GM23338 (cell line): Measurements from ENCODE around the gene CTNNA3. TPM values are rescaled to one million over a fixed set of nuclear protein-coding genes. Genes with fewer than 3 reads are reported as not detected.

Experiments
- ATAC-seq: fragments of 200-7000 bp; cut with Tn5 transposase; 3 replicates; pipeline ENCODE4 v1.9.1; 2020
- DNase-seq: peaks from one replicate; pipeline ENCODE4 v3.0.0-alpha.2; 2015; ENCODE audit warnings: low spot score
- H2AFZ ChIP-seq: fragments of 200-600 bp; sonication (generic); 2 replicates; pipeline ENCODE4 v1.8.0; 2016; ENCODE audit warnings: antibody characterized with exemption, mild to moderate bottlenecking, moderate library complexity
- H3F3A ChIP-seq: fragments of 200-600 bp; sonication (generic); replicated peaks from 2 replicates; pipeline ENCODE4 v1.8.0; 2017; ENCODE audit warnings: antibody characterized with exemption, mixed run types, low read depth
- H3K27ac ChIP-seq: fragments of 200-600 bp; sonication (generic); 2 replicates; pipeline ENCODE4 v1.6.1; 2016; ENCODE audit warnings: low read depth
- H3K27me3 ChIP-seq: fragments of 200-600 bp; sonication (generic); 2 replicates; pipeline ENCODE4 v1.8.0; 2016; ENCODE audit warnings: mild to moderate bottlenecking, mixed run types, moderate library complexity; ENCODE audit not compliant: insufficient read depth
- H3K36me3 ChIP-seq: fragments of 200-600 bp; sonication (generic); 2 replicates; pipeline ENCODE4 v1.8.0; 2016; ENCODE audit warnings: mild to moderate bottlenecking; ENCODE audit not compliant: insufficient read depth
- H3K4me1 ChIP-seq: fragments of 200-600 bp; sonication (generic); 2 replicates; pipeline ENCODE4 v1.8.0; 2016; ENCODE audit warnings: mild to moderate bottlenecking, moderate library complexity; ENCODE audit not compliant: insufficient read depth
- H3K4me2 ChIP-seq: fragments of 200-600 bp; sonication (generic); 2 replicates; pipeline ENCODE4 v1.7.1; 2017; ENCODE audit warnings: mixed run types
- H3K4me3 ChIP-seq: fragments of 200-600 bp; sonication (generic); 2 replicates; pipeline ENCODE4 v1.6.1; 2016; ENCODE audit warnings: mixed run types
- H3K79me2 ChIP-seq: fragments of 200-600 bp; sonication (generic); replicated peaks from 2 replicates; pipeline ENCODE4 v1.8.0; 2017; ENCODE audit warnings: mild to moderate bottlenecking; ENCODE audit not compliant: insufficient read depth
- H3K9me2 ChIP-seq: fragments of 200-600 bp; sonication (generic); 2 replicates; pipeline ENCODE4 v1.8.0; 2017; ENCODE audit not compliant: insufficient read depth
- H4K20me1 ChIP-seq: fragments of 200-600 bp; sonication (generic); replicated peaks from 2 replicates; pipeline ENCODE4 v1.8.0; 2017; ENCODE audit warnings: mild to moderate bottlenecking; ENCODE audit not compliant: insufficient read depth
- H3K27ac Mint-ChIP-seq: 2 replicates; pipeline ENCODE4 v1.8.0; 2020; ENCODE audit warnings: inconsistent platforms, mild to moderate bottlenecking, moderate library complexity, mixed read lengths
- H3K27me3 Mint-ChIP-seq: 3 replicates; pipeline ENCODE4 v1.8.0; 2022; ENCODE audit warnings: low read depth, mild to moderate bottlenecking, moderate library complexity, mixed read lengths, inconsistent platforms; ENCODE audit not compliant: insufficient read depth, poor library complexity
- H3K36me3 Mint-ChIP-seq: 3 replicates; pipeline ENCODE4 v1.8.0; 2021; ENCODE audit warnings: low read depth, mild to moderate bottlenecking, inconsistent platforms, moderate library complexity, mixed read lengths
- H3K4me1 Mint-ChIP-seq: 3 replicates; pipeline ENCODE4 v1.8.0; 2020; ENCODE audit warnings: mild to moderate bottlenecking, inconsistent platforms, mixed read lengths
- H3K4me3 Mint-ChIP-seq: 3 replicates; pipeline ENCODE4 v1.8.0; 2021; ENCODE audit warnings: moderate library complexity, mild to moderate bottlenecking, inconsistent platforms, mixed read lengths
- H3K9me3 Mint-ChIP-seq: 3 replicates; pipeline ENCODE4 v1.8.0; 2020; ENCODE audit warnings: moderate library complexity, mild to moderate bottlenecking, inconsistent platforms, mixed read lengths
- CREB1 ChIP-seq: fragments of 250-450 bp; sonication (Bioruptor Pico); IDR thresholded peaks from 2 replicates; pipeline ENCODE4 v1.5.0; 2020; ENCODE audit warnings: low read depth, mild to moderate bottlenecking, moderate library complexity
- CTCF ChIP-seq, 2 experiments: fragments of 200-600 bp in 1 of 2; sonication (generic) in 1 of 2; conservative IDR thresholded peaks; 2 replicates each; pipeline versions ENCODE4 v1.5.1 to v1.6.1; 2016 to 2017; ENCODE audit warnings: antibody characterized with exemption in 2 of 2, low read depth in 2 of 2, mild to moderate bottlenecking in 2 of 2, moderate library complexity in 1 of 2
- ETS1 ChIP-seq: IDR thresholded peaks from 2 replicates; pipeline ENCODE4 v1.6.1; 2016; ENCODE audit warnings: antibody characterized with exemption
- EZH2phosphoT487 ChIP-seq: fragments of 200-600 bp; sonication (generic); IDR thresholded peaks from one replicate; pipeline ENCODE4 v1.8.1; 2018; ENCODE audit warnings: antibody characterized with exemption; ENCODE audit not compliant: unreplicated experiment
- JUNB ChIP-seq: IDR thresholded peaks from one replicate; pipeline ENCODE4 v1.6.1; 2016; ENCODE audit warnings: antibody characterized with exemption; ENCODE audit not compliant: unreplicated experiment
- NANOG ChIP-seq: IDR thresholded peaks from 2 replicates; pipeline ENCODE4 v1.6.1; 2016; ENCODE audit warnings: antibody characterized with exemption, borderline replicate concordance
- POLR2AphosphoS5 ChIP-seq: IDR thresholded peaks from 2 replicates; pipeline ENCODE4 v1.6.1; 2016; ENCODE audit warnings: antibody characterized with exemption, low read depth
- REST ChIP-seq: IDR thresholded peaks from one replicate; pipeline ENCODE4 v1.6.1; 2018; ENCODE audit warnings: antibody characterized with exemption; ENCODE audit not compliant: unreplicated experiment
- STAT1 ChIP-seq: IDR thresholded peaks from one replicate; pipeline ENCODE4 v1.6.1; 2016; ENCODE audit warnings: antibody characterized with exemption; ENCODE audit not compliant: unreplicated experiment
- ZNF114 ChIP-seq: fragments of 250-450 bp; sonication (Bioruptor Pico); IDR thresholded peaks from 2 replicates; pipeline ENCODE4 v1.5.0; 2020; ENCODE audit warnings: mild to moderate bottlenecking, moderate library complexity
- ZNF331 ChIP-seq: fragments of 250-450 bp; sonication (Bioruptor Pico); IDR thresholded peaks from 2 replicates; pipeline ENCODE4 v1.5.0; 2020; ENCODE audit warnings: low read depth, mild to moderate bottlenecking, moderate library complexity
- polyA plus RNA-seq: library from polyadenylated mRNA; unstranded; fragments of >200 nt; fragmentation: Nextera tagmentation; extraction: Ambion mirVana; gene quantifications from 2 replicates; pipeline ENCODE4 v1.2.1, GENCODE V29; 2016
- total RNA-seq: library from RNA; depleted of rRNA; stranded (reverse); fragments of >200 nt; shearing (Covaris generic); gene quantifications from 2 replicates; pipeline ENCODE4 v1.2.3, GENCODE V29; 2014

The CTNNA3 gene
- total and polyA plus RNA-seq, 2 experiments from 2014 or later, result 0.71 to 3.3 TPM

GRCh38 chr10:66176772-66177171 lies 1519.2 kb downstream of the CTNNA3 start:
- Histone ChIP-seq H3F3A (no peaks in the 10 kb centered on the region), H3K36me3 (no peaks in the 10 kb centered on the region), H3K4me1 (no peaks in the 10 kb centered on the region), H3K4me2 (no peak overlapping the region), H4K20me1 (no peaks in the 10 kb centered on the region), H2AFZ (no peak overlapping the region), H3K9me2 (no peaks in the 10 kb centered on the region), H3K27me3 (no peaks in the 10 kb centered on the region), H3K27ac (no peak overlapping the region), H3K4me3 (no peak overlapping the region), H3K79me2 (no peaks in the 10 kb centered on the region)
- Mint-ChIP-seq H3K27me3 (no peaks in the 10 kb centered on the region), H3K4me1 (peaks cover 2% of the 10 kb centered on the region; the same call in 1 of the 3 replicates), H3K9me3 (no peaks in the 10 kb centered on the region), H3K4me3 (no peak overlapping the region), H3K27ac (no peak overlapping the region), H3K36me3 (no peaks in the 10 kb centered on the region)
- ATAC-seq (no peak), DNase-seq (no peak)
- TF ChIP-seq JUNB (no peak), POLR2AphosphoS5 (no peak), CREB1 (CRISPR knock-in tag) (no peak), REST (no peak), EZH2phosphoT487 (no peak), ETS1 (no peak)

GRCh38 chr10:66167816-66168215 lies 1528.2 kb downstream of the CTNNA3 start:
- no peaks in the 10 kb centered on the region for H4K20me1 ChIP-seq
- no peak for DNase-seq
- H3K36me3 ChIP-seq, result no peaks in the 10 kb centered on the region
- no peaks in the 10 kb centered on the region for H3K27me3 ChIP-seq
- no peak overlapping the region for H3K27ac Mint-ChIP-seq
- H3K27me3 Mint-ChIP-seq, result no peaks in the 10 kb centered on the region
- TF ChIP-seq ETS1, result no peak
- no peak for TF ChIP-seq ZNF114 (CRISPR knock-in tag)
- TF ChIP-seq CTCF (conservative IDR thresholded peaks at IDR 0.05; ENCODE audit: low read depth in 2 of 2), result no peak
- TF ChIP-seq STAT1, result no peak
- no peak for TF ChIP-seq ZNF331 (CRISPR knock-in tag)
- TF ChIP-seq REST, result no peak
- TF ChIP-seq NANOG, result no peak
- no peak overlapping the region for H3K4me2 ChIP-seq
- H3K4me1 Mint-ChIP-seq, result no peaks in the 10 kb centered on the region
- no peaks in the 10 kb centered on the region; the same call in 1 of the 2 replicates for H3K9me2 ChIP-seq
- H3K4me1 ChIP-seq, result no peaks in the 10 kb centered on the region
- no peak overlapping the region for H2AFZ ChIP-seq
- H3K36me3 Mint-ChIP-seq, result 0 out of 3 replicates have a peak, but pooled peaks cover 4% of the 10 kb centered on the region
- H3K4me3 Mint-ChIP-seq, result no peak overlapping the region
- peaks cover 5% of the 10 kb centered on the region; the same call in 2 of the 3 replicates for H3K9me3 Mint-ChIP-seq
- H3K4me3 ChIP-seq, result no peak overlapping the region
- no peaks in the 10 kb centered on the region for H3F3A ChIP-seq
- H3K27ac ChIP-seq, result no peak overlapping the region
- ATAC-seq, result no peak
- H3K79me2 ChIP-seq, result no peaks in the 10 kb centered on the region
